GM18907 (cell line): Measurements from ENCODE around the gene C1orf141.
"Not testable (repeated sequence)": the region's sequence is repeated elsewhere in the genome, so short reads cannot be mapped to it uniquely, and the experiment has no call there.

Experiments used
- ATAC-seq: cut with Tn5 transposase; IDR thresholded peaks from one replicate; pipeline ENCODE4 v1.9.1; 2021; ENCODE audit warnings: mild to moderate bottlenecking, moderate library complexity; ENCODE audit not compliant: unreplicated experiment

The C1orf141 gene

DNA sequence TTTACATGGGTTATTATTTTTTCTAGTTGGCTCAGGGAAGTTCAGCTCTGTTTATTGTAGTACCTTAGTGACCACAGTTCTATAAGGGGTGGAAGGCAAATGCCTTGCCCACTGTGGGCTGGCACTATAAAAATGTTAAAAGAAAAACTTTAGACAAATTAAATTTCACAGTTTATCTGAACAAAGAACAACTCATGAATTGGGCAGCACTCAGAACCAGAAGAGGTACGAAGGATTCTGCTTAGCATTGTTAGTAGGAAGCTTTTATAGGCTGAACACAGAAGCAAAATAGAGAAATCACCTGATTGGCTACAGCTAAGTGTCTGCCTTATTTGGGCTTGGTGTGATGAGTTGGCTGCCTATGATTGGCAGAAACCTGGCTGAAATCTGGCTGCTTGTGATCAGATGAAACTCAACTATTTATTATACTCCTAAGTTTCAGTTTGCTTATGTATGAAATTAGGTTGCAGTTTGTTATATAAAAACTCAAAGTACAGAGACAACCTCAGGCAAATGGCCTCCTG is 45.0 kb downstream of the C1orf141 start:
- no peak for ATAC-seq

- ATAC-seq, result no peak
Observed at GRCh38 chr1:67088440-67088839, 46.3 kb downstream of the C1orf141 start.

DNA sequence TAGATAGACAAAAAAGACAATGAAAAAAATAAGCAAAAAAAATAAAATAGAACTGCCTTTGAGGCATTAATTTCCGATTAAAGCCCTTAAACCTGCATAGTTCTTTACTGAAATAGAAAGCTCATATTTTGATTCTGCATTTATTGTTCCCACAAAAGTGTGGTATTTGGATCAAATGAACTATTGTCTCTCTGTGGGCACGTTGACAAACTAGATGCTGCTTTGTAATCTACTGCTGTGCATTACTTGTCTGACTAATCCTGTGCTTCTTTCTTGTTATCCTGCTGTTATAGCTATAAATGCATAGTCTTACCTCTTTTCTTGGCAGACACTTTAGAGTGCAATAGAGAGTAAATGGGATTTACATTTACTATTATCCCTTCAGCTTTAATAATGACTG is 49.4 kb downstream of the C1orf141 start:
- no peak for ATAC-seq

GRCh38 chr1:67084765-67085318 is 49.9 kb downstream of the C1orf141 start:
- no peak for ATAC-seq

DNA sequence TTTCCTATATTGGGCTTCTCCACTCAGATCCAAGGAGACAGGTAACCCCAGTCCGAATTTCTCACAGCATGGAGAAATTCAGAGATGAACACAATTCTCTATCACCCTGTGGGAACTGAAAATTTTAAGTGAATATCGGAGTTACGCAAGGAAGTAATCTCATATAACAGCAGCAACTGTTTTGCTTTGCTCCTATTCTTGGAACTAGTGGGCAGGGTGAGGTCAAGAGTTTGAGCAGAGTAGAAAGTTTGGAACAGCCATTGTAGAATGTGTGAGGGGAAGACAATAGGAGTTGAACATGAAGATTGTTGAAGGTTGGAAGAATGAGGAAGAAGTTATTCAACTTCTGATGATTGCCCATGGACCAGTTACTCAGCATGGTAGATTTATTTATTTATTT is 56.5 kb downstream of the C1orf141 start:
- no peak for ATAC-seq

GRCh38 chr1:67077593-67077992 is 57.2 kb downstream of the C1orf141 start:
- no peak for ATAC-seq

- ATAC-seq, result no peak
Observed at GRCh38 chr1:67072749-67073148, 62.0 kb downstream of the C1orf141 start.

GRCh38 chr1:67067655-67068054 is 67.1 kb downstream of the C1orf141 start:
- not testable (repeated sequence) for ATAC-seq

DNA sequence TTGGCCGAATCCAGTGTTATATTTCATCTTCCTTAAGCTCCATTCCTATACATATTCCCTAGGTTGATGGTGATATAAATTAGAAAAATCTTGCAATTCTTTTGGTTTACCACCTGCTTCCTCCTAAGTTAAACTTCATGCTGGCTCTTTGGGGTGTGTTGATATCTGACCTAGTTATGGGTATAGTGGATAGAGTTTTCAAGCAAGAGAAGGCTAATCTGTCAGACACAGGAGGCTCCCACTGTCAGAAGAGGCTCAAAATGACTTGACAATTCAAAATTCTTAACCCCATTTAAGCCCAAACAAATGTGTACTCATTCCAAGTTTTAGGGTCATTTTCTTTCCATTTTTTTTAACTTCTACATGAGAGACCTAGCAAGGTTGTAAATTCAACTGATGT is 72.4 kb downstream of the C1orf141 start:
- ATAC-seq, result no peak

GRCh38 chr1:67061266-67061665 is 73.5 kb downstream of the C1orf141 start:
- no peak for ATAC-seq

- no peak for ATAC-seq
Observed at GRCh38 chr1:67060811-67061218, 74.0 kb downstream of the C1orf141 start.

- no peak for ATAC-seq
Observed at GRCh38 chr1:67059346-67059745, 75.4 kb downstream of the C1orf141 start.

- no peak for ATAC-seq
Observed at GRCh38 chr1:67058761-67059160, 76.0 kb downstream of the C1orf141 start.

- ATAC-seq, result no peak
Observed at GRCh38 chr1:67058242-67058641, 76.5 kb downstream of the C1orf141 start.

DNA sequence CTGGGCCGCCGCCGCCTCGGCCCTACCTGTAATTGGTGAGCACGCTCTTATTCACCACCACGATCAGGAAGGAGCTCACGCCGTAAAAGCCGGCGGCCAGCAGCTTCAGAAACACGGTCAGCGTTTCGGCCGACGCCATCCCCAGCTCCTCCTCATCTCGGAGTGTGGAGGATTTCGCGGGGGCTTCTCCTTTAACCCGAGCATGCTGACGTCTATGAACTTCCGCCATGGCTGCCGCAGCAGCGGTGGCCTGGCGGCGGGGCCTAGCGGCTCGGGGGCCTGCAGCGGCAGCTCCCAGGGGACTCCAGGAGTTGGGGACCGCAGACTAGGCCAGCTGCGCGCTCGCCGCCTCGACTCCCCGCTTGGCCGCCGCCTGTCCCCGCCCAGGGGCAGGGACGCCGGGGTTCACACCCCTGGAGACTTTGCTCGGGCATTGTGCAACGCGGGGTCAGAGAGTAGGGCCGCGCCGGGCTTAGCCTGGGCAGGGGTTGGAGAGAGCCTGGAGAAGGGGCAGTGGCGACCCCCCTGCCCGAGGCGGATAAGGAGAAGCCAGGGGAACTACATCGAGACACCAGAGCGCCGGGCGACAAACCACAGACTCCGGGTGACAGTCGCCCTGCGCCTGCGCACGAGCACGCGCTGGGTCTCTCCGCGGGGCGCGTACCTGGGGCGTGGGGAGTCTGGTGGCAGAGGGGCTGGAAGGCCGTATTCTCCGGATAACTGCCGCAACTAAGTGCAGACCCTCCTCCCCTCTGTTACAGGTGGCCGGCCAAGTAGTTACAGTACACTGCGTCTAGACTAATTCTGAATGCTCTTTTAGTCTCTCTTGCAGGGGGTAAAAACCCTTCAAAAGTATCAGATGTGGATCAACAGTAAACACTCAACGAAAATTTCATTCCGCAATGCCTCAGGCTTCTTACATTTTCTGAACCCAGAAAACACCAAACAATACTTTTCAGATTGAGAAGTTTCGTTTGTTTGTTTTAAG is 80.7 kb downstream of the C1orf141 start, which contains the start of gene SLC35D1:
Gene SLC35D1 (minus strand): TSS at position 364 of the 988 bp plus-strand sequence. CDS start 135 bp downstream, at position 229.
- peak; percentile 85 for ATAC-seq

- peak; percentile 53 for ATAC-seq
Observed at GRCh38 chr1:67053535-67053784, 81.3 kb downstream of the C1orf141 start.

GRCh38 chr1:67052741-67053534 is 81.8 kb downstream of the C1orf141 start:
- peak; percentile 12 for ATAC-seq

DNA sequence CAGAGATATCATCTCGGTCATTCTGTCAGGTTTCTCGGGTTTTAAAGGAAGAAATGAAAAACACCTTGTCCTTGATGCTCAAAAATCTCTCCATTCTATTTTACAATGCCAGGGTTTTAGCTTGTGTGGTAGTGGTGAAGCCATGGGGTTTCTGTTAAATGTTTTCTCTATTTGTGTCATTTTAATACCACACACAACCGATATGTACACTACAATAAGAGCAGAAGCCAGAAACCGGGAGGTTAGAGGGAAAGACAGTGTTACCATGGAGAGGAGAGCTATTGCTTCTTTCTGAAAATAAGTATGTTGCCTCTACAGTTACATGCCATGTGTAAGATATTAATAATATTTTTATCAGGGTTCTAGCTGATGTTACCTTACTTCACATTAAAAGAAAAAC is 83.6 kb downstream of the C1orf141 start:
- ATAC-seq, result no peak

DNA sequence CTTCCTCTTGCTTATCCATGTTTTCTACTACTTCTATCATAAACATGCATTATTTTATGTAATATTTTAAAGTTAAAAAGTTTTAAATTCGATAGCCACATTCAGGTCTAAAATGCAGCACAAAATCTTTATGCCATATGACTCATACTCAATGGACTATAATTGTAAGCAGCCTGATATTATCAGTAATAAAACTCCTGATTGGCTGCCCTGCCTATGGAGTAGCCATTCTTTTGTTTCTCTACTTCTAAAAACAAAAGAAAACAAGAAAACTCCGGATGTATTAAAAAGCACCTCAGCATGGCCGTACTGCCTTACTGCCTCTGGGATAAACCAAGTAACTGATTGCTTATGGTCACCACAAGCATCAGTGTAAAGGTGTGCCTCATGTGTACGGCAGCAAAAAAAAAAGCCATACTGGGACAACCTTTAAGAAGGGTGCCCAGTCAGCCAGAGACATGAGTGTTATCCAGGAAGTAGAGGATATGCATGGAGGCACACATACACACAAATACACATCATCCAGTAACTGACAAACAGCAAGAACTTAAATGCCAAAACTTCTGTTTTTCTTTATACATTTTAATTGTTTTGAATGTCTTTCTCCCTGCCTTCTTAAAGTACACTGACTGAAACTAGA is 90.0 kb downstream of the C1orf141 start:
- ATAC-seq, result no peak

DNA sequence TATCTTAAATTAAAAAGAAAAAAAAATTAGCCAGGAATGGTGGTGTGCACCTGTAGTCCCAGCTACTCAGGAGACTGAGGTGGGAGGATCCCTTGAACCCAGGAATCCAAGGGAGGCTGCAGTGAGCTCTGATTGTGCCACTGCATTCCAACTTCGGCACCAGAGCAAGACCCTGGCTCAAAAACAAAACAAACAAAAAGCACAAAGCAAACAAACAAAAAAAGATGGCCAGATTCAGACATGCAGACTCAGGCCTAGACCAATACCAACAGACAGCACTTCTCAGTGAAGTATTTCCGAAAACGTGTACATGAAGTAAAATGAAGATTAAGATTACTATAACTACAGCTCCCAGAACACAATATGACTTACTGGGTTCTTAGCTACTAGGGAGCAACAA is 91.4 kb downstream of the C1orf141 start:
- ATAC-seq, result no peak
